HEK293 (cell line): Measurements from ENCODE around the gene WDR88.

Source experiments
- CTCF ChIA-PET: fragments of 350-600 bp; formaldehyde crosslinking; extraction: SDS; loops from one replicate; lab custom pipeline; 2021; ENCODE audit warnings: antibody characterized with exemption; lab: Yijun Ruan, JAX
- POLR2A ChIA-PET: fragments of 300-600 bp; formaldehyde crosslinking; extraction: SDS; loops from one replicate; lab custom pipeline; 2020; ENCODE audit warnings: antibody characterized with exemption, inconsistent platforms; lab: Yijun Ruan, JAX
- H3K27ac ChIP-seq: fragments of 200-500 bp; sonication (Bioruptor generic); 2 replicates; pipeline ENCODE4 v1.5.1; 2014; ENCODE audit warnings: low read depth, low read length, control low read depth, inconsistent platforms; ENCODE audit errors: extremely low read depth
- H3K36me3 ChIP-seq, 2 experiments: fragments of 200-500 bp in 1 of 2; sonication (Bioruptor generic) in 1 of 2; 1 replicate in 1 of 2; 2 replicates in 1 of 2; pipeline ENCODE4 v1.5.1; 2014 to 2017; ENCODE audit warnings: inconsistent platforms in 2 of 2, low read length in 2 of 2; ENCODE audit not compliant: control insufficient read depth in 2 of 2, insufficient read depth in 1 of 2
- H3K4me1 ChIP-seq: fragments of 200-500 bp; sonication (Bioruptor generic); 2 replicates; pipeline ENCODE4 v1.5.1; 2014; ENCODE audit warnings: mild to moderate bottlenecking, low read length, inconsistent platforms; ENCODE audit not compliant: control insufficient read depth, insufficient read depth
- H3K4me3 ChIP-seq: 2 replicates; pipeline ENCODE4 v1.5.1; 2011; ENCODE audit warnings: low read depth, mild to moderate bottlenecking, control low read depth, low read length, moderate library complexity
- H3K9me3 ChIP-seq: fragments of 200-500 bp; sonication (Bioruptor generic); 2 replicates; pipeline ENCODE4 v1.5.1; 2014; ENCODE audit warnings: low read depth, low read length, inconsistent platforms; ENCODE audit not compliant: control insufficient read depth, insufficient read depth
- FEZF1 ChIP-seq: fragments of 450-650 bp; formaldehyde crosslinking; IDR thresholded peaks from 2 replicates; pipeline ENCODE4 v1.5.1; 2016; ENCODE audit warnings: missing biosample characterization, missing genetic modification characterization
- HOXD13 ChIP-seq: sonication (generic); formaldehyde crosslinking; IDR thresholded peaks from 2 replicates; pipeline ENCODE4 v1.8.0; 2022; ENCODE audit warnings: missing genetic modification reagents, borderline replicate concordance
- INSM2 ChIP-seq: fragments of 450-650 bp; formaldehyde crosslinking; IDR thresholded peaks from 2 replicates; pipeline ENCODE4 v1.5.1; 2016; ENCODE audit warnings: missing biosample characterization, missing genetic modification characterization
- KLF8 ChIP-seq: fragments of 450-650 bp; formaldehyde crosslinking; IDR thresholded peaks from 2 replicates; pipeline ENCODE4 v1.5.1; 2016; ENCODE audit warnings: missing biosample characterization, missing genetic modification characterization
- SP7 ChIP-seq: fragments of 450-650 bp; formaldehyde crosslinking; IDR thresholded peaks from 2 replicates; pipeline ENCODE4 v1.5.1; 2016; ENCODE audit warnings: missing biosample characterization, missing genetic modification characterization
- TSHZ1 ChIP-seq: fragments of 450-650 bp; formaldehyde crosslinking; IDR thresholded peaks from 2 replicates; pipeline ENCODE4 v1.5.1; 2016; ENCODE audit warnings: missing biosample characterization, missing genetic modification characterization, borderline replicate concordance
- ZNF132 ChIP-seq: fragments of 450-650 bp; formaldehyde crosslinking; IDR thresholded peaks from 2 replicates; pipeline ENCODE4 v1.5.1; 2017; ENCODE audit warnings: missing biosample characterization, missing genetic modification characterization, borderline replicate concordance
- ZNF169 ChIP-seq: fragments of 450-650 bp; formaldehyde crosslinking; IDR thresholded peaks from 2 replicates; pipeline ENCODE4 v1.5.1; 2016; ENCODE audit warnings: missing biosample characterization, missing genetic modification characterization
- ZNF184 ChIP-seq: fragments of 450-650 bp; IDR thresholded peaks from 2 replicates; pipeline ENCODE4 v1.5.1; 2018; ENCODE audit warnings: missing biosample characterization, mild to moderate bottlenecking, missing genetic modification characterization
- ZNF26 ChIP-seq: fragments of 450-650 bp; formaldehyde crosslinking; IDR thresholded peaks from 2 replicates; pipeline ENCODE4 v1.5.1; 2016; ENCODE audit warnings: missing biosample characterization, missing genetic modification characterization
- ZNF266 ChIP-seq: fragments of 450-650 bp; formaldehyde crosslinking; IDR thresholded peaks from 2 replicates; pipeline ENCODE4 v1.5.1; 2016; ENCODE audit warnings: missing biosample characterization, missing genetic modification characterization, low read depth
- ZNF350 ChIP-seq: fragments of 450-650 bp; formaldehyde crosslinking; IDR thresholded peaks from 2 replicates; pipeline ENCODE4 v1.5.0; 2017; ENCODE audit warnings: missing biosample characterization, mild to moderate bottlenecking, missing genetic modification characterization
- ZNF600 ChIP-seq: fragments of 450-650 bp; formaldehyde crosslinking; IDR thresholded peaks from 2 replicates; pipeline ENCODE4 v1.5.1; 2016; ENCODE audit warnings: missing biosample characterization, missing genetic modification characterization

The WDR88 gene

GRCh38 chr19:33171916-33172359 is 40.0 kb downstream of the WDR88 start (continued):
- peak; percentile 72 for TF ChIP-seq SP7 (tag by site-specific recombination)
- peak; percentile 58; the same call in 1 of the 2 replicates for TF ChIP-seq ZNF600 (tag by site-specific recombination)
- no peak for TF ChIP-seq ZNF350 (tag by site-specific recombination)
- TF ChIP-seq FEZF1 (tag by site-specific recombination), result peak; percentile 62
- TF ChIP-seq ZNF169, result peak; percentile 58; the same call in 1 of the 2 replicates
- TF ChIP-seq ZNF26 (tag by site-specific recombination), result no peak
- TF ChIP-seq INSM2 (tag by site-specific recombination), result peak; percentile 56; the same call in 1 of the 2 replicates
- TF ChIP-seq KLF8 (tag by site-specific recombination), result peak; percentile 42; the same call in 1 of the 2 replicates
- TF ChIP-seq TSHZ1, result 0 out of 2 replicates have a peak, but pooled peaks have one; percentile 6
- TF ChIP-seq HOXD13 (CRISPR knock-in tag), result no peak

- TF ChIP-seq ZNF266 (tag by site-specific recombination) (no peak), INSM2 (tag by site-specific recombination) (no peak), ZNF132 (tag by site-specific recombination) (no peak), ZNF184 (tag by site-specific recombination) (no peak)
- Histone ChIP-seq H3K36me3 (peaks cover 0 to 12% of the 10 kb centered on the region in 2 experiments; a peak in 1 of 3 replicates), H3K9me3 (peaks cover 3% of the 10 kb centered on the region), H3K4me1 (peaks cover 20% of the 10 kb centered on the region), H3K27ac (no peak overlapping the region), H3K4me3 (no peak overlapping the region)
- POLR2A ChIA-PET, result interaction anchor here (0.8 kb wide), 1 partner anchor 10 kb away, joined by 3 read pairs; no protein-coding TSS in a partner anchor
- CTCF ChIA-PET, result interaction anchor here (0.7 to 13.1 kb wide), 6 partner anchors 14 to 199 kb away, joined by 3 to 154 read pairs (median 4); partner anchors contain the start of gene LRP3
These were observed 42.3 kb downstream of the WDR88 start for GRCh38 chr19:33174186-33174585.
